Choroid plexus epithelial cell (primary cell): Measurements from ENCODE around the gene TTC28.
A peak's percentile ranks its signal among the peaks of the same experiment; 100 is the strongest.
"Not testable (repeated sequence)": the region's sequence is repeated elsewhere in the genome, so short reads cannot be mapped to it uniquely, and the experiment has no call there.

Source experiments
- DNase-seq: peaks from one replicate; pipeline ENCODE4 v3.0.0-alpha.2; 2010; ENCODE audit warnings: low read depth
- H3K4me3 ChIP-seq: 2 replicates; pipeline ENCODE4 v1.5.1; 2011; ENCODE audit warnings: low read depth, mild to moderate bottlenecking, control low read depth, low read length, moderate library complexity
- TF ChIP-seq, protein P1 (sequence below): conservative IDR thresholded peaks from 2 replicates; pipeline ENCODE4 v1.5.1; 2011; ENCODE audit warnings: low read depth, mild to moderate bottlenecking, control low read depth, inconsistent platforms, low read length, moderate library complexity

Gene TTC28

GRCh38 chr22:28373831-28374230 is 305.8 kb downstream of the TTC28 start:
- DNase-seq = peak; percentile 44
- no peak overlapping the region for H3K4me3 ChIP-seq
- TF ChIP-seq, protein P1, sequence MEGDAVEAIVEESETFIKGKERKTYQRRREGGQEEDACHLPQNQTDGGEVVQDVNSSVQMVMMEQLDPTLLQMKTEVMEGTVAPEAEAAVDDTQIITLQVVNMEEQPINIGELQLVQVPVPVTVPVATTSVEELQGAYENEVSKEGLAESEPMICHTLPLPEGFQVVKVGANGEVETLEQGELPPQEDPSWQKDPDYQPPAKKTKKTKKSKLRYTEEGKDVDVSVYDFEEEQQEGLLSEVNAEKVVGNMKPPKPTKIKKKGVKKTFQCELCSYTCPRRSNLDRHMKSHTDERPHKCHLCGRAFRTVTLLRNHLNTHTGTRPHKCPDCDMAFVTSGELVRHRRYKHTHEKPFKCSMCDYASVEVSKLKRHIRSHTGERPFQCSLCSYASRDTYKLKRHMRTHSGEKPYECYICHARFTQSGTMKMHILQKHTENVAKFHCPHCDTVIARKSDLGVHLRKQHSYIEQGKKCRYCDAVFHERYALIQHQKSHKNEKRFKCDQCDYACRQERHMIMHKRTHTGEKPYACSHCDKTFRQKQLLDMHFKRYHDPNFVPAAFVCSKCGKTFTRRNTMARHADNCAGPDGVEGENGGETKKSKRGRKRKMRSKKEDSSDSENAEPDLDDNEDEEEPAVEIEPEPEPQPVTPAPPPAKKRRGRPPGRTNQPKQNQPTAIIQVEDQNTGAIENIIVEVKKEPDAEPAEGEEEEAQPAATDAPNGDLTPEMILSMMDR = no peak

GRCh38 chr22:28369854-28370253 is 309.8 kb downstream of the TTC28 start:
- TF ChIP-seq, protein P1 = no peak
- DNase-seq = no peak

DNA sequence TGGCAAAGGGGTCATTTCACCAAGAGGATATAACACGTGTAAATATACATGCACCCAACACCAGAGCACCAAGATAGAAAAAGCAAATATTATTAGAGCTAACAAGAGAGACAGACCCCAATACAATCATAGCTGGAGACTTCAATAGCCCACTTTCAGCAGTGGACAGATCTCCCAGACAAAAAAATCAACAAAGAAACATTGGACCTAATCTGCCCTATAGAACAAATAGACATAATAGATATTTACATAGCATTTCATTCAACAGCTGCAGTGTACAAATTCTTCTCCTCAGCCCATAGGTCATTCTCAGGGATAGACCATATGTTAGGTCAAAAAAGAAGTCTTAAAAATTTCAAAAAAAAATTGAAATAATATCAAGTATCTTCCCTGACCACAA is 312.8 kb downstream of the TTC28 start:
- TF ChIP-seq, protein P1 = no peak
- DNase-seq = no peak
- no peak overlapping the region for H3K4me3 ChIP-seq

More at GRCh38 chr22:28369854-28370253, 309.8 kb downstream of the TTC28 start:
- H3K4me3 ChIP-seq = no peak overlapping the region

DNA sequence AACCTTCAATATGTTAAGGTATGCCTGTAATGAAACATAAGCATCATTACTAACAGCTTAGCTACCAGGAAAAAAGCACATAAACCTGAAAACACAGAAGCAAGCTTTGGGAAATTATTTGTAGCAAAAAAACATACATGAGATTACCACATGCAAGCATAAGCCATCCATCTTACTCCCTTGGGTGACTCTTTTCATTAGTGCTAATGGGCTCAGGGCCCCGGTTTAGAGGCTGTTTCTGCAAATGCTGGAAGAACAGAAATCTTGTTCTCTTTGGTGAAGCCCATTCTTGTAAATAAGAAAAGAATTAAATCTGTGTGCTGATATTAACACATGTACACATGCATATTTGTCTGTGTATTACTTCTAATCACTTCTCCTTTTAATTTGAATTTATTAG is 314.3 kb downstream of the TTC28 start:
- no peak overlapping the region for H3K4me3 ChIP-seq
- no peak for DNase-seq
- TF ChIP-seq, protein P1 = no peak

DNA sequence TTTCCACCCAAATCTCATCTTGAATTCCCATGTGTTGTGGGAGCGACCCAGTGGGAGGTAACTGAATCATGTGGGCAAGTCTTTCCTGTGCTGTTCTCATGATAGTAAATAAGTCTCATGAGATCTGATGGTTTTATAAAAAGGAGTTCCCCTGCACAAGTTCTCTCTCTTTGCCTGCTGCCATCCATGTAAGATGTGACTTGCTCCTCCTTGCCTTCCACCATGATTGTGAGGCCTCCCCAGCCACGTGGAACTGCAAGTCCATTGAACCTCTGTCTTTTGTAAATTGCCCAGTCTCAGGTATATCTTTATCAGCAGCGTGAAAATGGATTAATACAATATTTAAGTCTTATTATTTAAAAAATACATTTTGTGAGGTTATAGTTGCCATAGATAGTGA is 315.5 kb downstream of the TTC28 start:
- not testable (repeated sequence) for H3K4me3 ChIP-seq, DNase-seq

GRCh38 chr22:28360939-28361338 is 318.7 kb downstream of the TTC28 start:
- TF ChIP-seq, protein P1 = no peak
- DNase-seq = no peak
- no peak overlapping the region for H3K4me3 ChIP-seq

- DNase-seq = no peak
- TF ChIP-seq, protein P1 = no peak
- no peak overlapping the region for H3K4me3 ChIP-seq
Observed at GRCh38 chr22:28358312-28358711, 321.3 kb downstream of the TTC28 start.

- TF ChIP-seq, protein P1 = no peak
- no peak for DNase-seq
- H3K4me3 ChIP-seq = no peak overlapping the region
Observed at GRCh38 chr22:28357193-28357592, 322.4 kb downstream of the TTC28 start.
